Epithelial cell of esophagus (primary cell): Measurements from ENCODE around the gene NPHP3.
"Not testable (repeated sequence)": the region's sequence is repeated elsewhere in the genome, so short reads cannot be mapped to it uniquely, and the experiment has no call there.

Experiments used
- DNase-seq: peaks from one replicate; pipeline ENCODE4 v3.0.0; 2010; ENCODE audit warnings: low read depth
- H3K4me3 ChIP-seq: 2 replicates; pipeline ENCODE4 v1.5.1; 2011; ENCODE audit warnings: mild to moderate bottlenecking, low read length, control low read depth
- TF ChIP-seq, protein P1 (sequence below): IDR thresholded peaks from 2 replicates; pipeline ENCODE4 v1.5.1; 2011; ENCODE audit warnings: low read depth, mild to moderate bottlenecking, low read length, control low read depth, inconsistent platforms; ENCODE audit not compliant: insufficient read depth; ENCODE audit errors: missing control alignments

The NPHP3 gene

DNA sequence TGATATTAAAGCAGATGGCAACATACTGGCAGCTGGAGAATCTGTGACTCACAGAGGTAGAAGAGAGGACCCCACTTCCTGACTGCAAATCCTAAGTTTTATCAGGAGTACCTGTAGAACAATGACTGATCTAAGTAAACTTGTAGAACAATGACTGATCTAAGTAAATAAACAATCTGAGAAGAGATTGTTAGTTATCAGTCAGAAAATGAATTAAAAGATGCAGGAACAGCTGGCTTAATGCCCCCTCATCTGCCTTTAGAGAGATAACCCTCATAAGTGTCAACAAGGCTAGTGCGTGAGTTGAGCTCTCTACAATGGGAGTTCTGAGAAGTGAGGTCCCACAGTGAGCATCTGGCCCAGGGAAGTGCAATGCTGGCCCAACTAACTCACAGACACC lies 77.2 kb downstream of the NPHP3 start:
- no peak overlapping the region for H3K4me3 ChIP-seq
- TF ChIP-seq, protein P1, sequence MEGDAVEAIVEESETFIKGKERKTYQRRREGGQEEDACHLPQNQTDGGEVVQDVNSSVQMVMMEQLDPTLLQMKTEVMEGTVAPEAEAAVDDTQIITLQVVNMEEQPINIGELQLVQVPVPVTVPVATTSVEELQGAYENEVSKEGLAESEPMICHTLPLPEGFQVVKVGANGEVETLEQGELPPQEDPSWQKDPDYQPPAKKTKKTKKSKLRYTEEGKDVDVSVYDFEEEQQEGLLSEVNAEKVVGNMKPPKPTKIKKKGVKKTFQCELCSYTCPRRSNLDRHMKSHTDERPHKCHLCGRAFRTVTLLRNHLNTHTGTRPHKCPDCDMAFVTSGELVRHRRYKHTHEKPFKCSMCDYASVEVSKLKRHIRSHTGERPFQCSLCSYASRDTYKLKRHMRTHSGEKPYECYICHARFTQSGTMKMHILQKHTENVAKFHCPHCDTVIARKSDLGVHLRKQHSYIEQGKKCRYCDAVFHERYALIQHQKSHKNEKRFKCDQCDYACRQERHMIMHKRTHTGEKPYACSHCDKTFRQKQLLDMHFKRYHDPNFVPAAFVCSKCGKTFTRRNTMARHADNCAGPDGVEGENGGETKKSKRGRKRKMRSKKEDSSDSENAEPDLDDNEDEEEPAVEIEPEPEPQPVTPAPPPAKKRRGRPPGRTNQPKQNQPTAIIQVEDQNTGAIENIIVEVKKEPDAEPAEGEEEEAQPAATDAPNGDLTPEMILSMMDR: no peak
- DNase-seq: peak; percentile 28

DNA sequence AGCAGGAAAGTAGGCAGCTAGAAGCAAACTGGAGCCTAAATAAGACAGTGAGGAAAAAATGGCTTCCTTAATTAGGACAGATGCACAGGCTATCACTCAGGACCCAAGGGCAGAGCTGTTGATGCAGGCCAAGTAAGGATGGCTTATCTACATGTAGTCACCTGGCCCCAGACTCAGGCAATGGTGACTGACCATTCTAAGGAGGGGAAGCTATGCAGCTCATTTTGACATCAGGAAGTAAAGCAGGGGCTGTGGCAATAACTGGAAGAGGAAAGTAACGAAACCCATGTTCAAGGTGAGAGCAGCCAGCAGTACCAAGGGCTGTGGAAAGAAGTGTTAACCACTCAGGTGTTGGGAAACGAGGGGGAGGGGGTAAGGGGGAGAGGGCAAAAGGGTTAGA lies 78.8 kb downstream of the NPHP3 start:
- TF ChIP-seq, protein P1: no peak
- H3K4me3 ChIP-seq: no peak overlapping the region
- no peak for DNase-seq

DNA sequence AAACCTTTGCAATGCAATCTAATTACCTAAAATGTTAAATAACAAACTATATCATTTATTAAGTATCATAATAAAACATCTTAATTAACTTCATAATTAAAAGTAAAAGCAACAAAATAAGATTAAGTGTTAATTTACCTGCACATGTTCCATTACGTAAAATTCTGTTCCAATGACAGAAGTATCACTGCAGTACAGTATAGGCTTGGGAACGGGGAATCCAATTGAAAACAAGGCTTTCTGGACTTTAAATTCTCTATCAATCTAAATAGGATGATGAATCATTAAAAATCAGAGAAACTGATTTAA lies 79.7 kb downstream of the NPHP3 start:
- no peak overlapping the region for H3K4me3 ChIP-seq
- no peak for DNase-seq
- TF ChIP-seq, protein P1: no peak

DNA sequence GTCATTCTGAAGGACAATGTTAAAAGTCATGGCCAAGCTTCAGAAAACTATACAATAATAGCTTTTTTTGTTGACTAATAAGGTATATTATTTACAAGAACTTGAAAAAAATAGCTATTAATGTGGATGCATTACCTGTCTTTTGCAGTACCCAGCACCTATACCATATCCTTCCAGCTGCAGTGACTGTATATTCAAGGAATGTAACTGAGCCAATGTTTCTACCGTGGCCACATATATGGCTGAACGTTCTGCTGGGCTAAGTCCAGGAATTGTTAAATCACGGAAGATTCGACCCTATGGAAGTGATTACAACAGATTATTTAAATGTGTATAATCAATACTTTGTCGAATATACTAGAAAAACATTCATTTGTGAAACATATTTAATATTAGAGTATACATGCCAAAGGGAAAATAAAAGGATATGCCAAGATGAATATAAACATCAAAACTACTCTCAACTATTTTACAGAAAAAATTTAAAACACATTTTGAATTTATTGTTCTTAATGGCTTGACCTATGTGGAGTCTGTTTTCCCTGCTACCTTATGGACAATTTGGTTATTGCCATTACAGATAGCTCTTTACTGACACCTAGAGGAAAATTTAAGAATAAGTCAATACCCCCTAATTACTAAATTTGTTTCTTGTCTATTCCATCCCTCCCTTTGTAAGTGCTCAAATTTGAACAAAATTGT lies 80.2 kb downstream of the NPHP3 start:
- H3K4me3 ChIP-seq: no peak overlapping the region
- TF ChIP-seq, protein P1: peak; percentile 57
- DNase-seq: peak; percentile 68

DNA sequence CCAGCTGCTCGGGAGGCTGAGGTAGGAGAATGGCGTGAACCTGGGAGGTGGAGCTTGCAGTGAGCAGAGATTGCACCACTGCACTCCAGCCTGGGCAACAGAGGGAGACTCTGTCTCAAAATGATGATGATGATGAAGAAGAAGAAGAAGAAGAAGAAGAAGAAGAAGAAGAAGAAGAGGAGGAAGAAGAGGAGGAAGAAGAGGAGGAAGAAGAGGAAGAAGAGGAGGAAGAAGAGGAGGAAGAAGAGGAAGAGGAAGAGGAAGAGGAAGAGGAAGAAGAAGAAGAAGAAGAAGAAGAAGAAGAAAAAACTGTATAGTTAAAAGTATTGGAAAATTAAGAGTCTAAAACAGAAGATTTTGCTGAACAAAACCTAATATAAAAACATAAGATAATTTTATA lies 80.8 kb downstream of the NPHP3 start:
- DNase-seq, H3K4me3 ChIP-seq: not testable (repeated sequence)

DNA sequence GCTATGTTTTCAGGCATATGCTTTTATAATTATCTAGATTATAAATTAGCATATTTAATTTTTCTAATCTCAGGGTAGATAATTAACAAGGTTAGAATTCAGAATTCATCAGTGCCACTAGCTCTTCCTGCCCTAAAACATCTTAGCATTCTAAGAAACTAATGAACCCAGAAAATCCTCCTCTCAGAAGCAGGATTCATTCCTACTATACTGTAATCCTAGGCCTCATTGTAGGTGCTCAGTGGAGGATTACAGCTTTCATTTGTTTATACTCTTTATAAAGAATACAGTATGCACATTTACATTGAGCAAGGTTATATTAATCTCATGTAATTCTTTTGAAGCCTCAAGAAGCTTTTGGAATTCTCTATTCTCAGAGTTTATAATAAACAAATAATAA lies 83.5 kb downstream of the NPHP3 start:
- no peak for DNase-seq
- no peak overlapping the region for H3K4me3 ChIP-seq
- TF ChIP-seq, protein P1: no peak

DNA sequence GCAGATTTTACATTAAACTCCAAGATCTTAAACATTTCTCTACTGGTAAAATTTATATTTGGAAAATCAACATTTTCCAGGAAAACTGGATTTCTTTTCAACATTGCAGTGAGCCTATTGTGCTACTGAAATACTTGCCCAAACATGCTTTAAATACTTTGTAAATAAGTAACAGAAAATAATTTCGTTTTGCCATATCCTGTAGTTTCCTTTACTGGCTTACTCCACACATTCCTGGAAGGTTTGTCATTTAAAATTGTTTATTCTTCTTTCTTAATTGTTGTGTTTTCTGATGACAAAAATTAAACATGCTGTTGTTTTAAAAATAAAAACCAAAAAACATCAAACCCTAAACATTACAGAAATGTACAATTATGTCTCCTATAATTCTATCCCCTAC lies 84.6 kb downstream of the NPHP3 start:
- TF ChIP-seq, protein P1: no peak
- no peak overlapping the region for H3K4me3 ChIP-seq
- peak; percentile 71 for DNase-seq
